Brain microvascular endothelial cell (primary cell): ENCODE data around the gene ZNF333.

ENCODE experiments used
- DNase-seq: peaks from one replicate; pipeline ENCODE4 v3.0.0-alpha.2; 2020
- H3K27ac ChIP-seq: fragments of 250-450 bp; sonication (Bioruptor Pico); 2 replicates; pipeline ENCODE4 v1.5.1; 2020; ENCODE audit warnings: mild to moderate bottlenecking, moderate library complexity
- H3K27me3 ChIP-seq: fragments of 250-450 bp; sonication (Bioruptor Pico); replicated peaks from 2 replicates; pipeline ENCODE4 v1.5.1; 2020; ENCODE audit warnings: mild to moderate bottlenecking
- H3K36me3 ChIP-seq: fragments of 250-450 bp; sonication (Bioruptor Pico); replicated peaks from 2 replicates; pipeline ENCODE4 v1.5.1; 2020; ENCODE audit warnings: mild to moderate bottlenecking
- H3K4me3 ChIP-seq: 2 replicates; pipeline ENCODE4 v1.5.1; 2011; ENCODE audit warnings: low read depth, mild to moderate bottlenecking, control low read depth, low read length, moderate library complexity
- in situ Hi-C: cut with HindIII; loops from 2 replicates; pipeline ENCODE4 v1.10.0; 2017; ENCODE audit warnings: low sequenced_read_pairs, low pct_ligation_motif_present
- TF ChIP-seq, protein P1 (sequence below): IDR thresholded peaks from 2 replicates; pipeline ENCODE4 v1.5.1; 2011; ENCODE audit warnings: low read depth, mild to moderate bottlenecking, moderate library complexity, low read length, control low read depth, inconsistent platforms; ENCODE audit errors: missing control alignments

ZNF333 gene

GRCh38 chr19:14719162-14719561 lies 29.3 kb downstream of the ZNF333 start:
- Histone ChIP-seq H3K4me3 (no peak overlapping the region), H3K36me3 (peaks cover 40% of the 10 kb centered on the region), H3K27ac (no peak overlapping the region), H3K27me3 (no peaks in the 10 kb centered on the region)
- in situ Hi-C loops = no loop called here
- TF ChIP-seq, protein P1, sequence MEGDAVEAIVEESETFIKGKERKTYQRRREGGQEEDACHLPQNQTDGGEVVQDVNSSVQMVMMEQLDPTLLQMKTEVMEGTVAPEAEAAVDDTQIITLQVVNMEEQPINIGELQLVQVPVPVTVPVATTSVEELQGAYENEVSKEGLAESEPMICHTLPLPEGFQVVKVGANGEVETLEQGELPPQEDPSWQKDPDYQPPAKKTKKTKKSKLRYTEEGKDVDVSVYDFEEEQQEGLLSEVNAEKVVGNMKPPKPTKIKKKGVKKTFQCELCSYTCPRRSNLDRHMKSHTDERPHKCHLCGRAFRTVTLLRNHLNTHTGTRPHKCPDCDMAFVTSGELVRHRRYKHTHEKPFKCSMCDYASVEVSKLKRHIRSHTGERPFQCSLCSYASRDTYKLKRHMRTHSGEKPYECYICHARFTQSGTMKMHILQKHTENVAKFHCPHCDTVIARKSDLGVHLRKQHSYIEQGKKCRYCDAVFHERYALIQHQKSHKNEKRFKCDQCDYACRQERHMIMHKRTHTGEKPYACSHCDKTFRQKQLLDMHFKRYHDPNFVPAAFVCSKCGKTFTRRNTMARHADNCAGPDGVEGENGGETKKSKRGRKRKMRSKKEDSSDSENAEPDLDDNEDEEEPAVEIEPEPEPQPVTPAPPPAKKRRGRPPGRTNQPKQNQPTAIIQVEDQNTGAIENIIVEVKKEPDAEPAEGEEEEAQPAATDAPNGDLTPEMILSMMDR = no peak
- DNase-seq = no peak

GRCh38 chr19:14722127-14722526 lies 32.3 kb downstream of the ZNF333 start:
- in situ Hi-C loops = no loop called here
- DNase-seq = no peak
- Histone ChIP-seq H3K4me3 (no peak overlapping the region), H3K27ac (no peak overlapping the region), H3K36me3 (peaks cover 25% of the 10 kb centered on the region), H3K27me3 (no peaks in the 10 kb centered on the region)
- TF ChIP-seq, protein P1 = no peak

- Histone ChIP-seq H3K4me3 (no peak overlapping the region), H3K27me3 (no peaks in the 10 kb centered on the region), H3K27ac (no peak overlapping the region), H3K36me3 (no peaks in the 10 kb centered on the region)
- TF ChIP-seq, protein P1 = no peak
- no peak for DNase-seq
- in situ Hi-C loops = no loop called here
Observed at GRCh38 chr19:14728595-14728994, 38.7 kb downstream of the ZNF333 start.

DNA sequence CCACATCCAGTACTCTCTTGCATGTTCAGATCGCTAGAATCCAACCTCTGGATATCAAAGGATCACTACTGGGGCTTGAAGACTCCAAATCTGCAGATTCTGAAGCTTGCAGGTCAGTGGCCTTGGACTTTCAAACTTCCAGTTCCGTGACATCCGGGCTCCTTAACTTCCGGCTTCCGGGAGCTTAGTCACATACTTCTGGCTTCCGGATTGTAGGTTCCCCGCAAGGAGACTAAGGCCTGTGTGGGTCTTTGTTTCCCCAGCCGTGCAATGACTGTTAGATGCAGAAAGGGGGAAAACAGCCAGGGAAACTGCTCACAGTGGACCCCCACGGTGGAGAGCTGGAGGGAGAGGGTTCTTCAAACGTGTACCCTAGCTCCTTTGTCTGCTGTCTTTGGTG lies 41.4 kb downstream of the ZNF333 start:
- H3K27me3 ChIP-seq = no peaks in the 10 kb centered on the region
- DNase-seq = no peak
- no peaks in the 10 kb centered on the region for H3K36me3 ChIP-seq
- no peak overlapping the region for H3K4me3 ChIP-seq
- no peak overlapping the region for H3K27ac ChIP-seq
- in situ Hi-C loops = no loop called here
- TF ChIP-seq, protein P1 = no peak

GRCh38 chr19:14732510-14732909 lies 42.7 kb downstream of the ZNF333 start:
- no peaks in the 10 kb centered on the region for H3K27me3 ChIP-seq
- in situ Hi-C loops = no loop called here
- no peak overlapping the region for H3K4me3 ChIP-seq
- TF ChIP-seq, protein P1 = no peak
- H3K36me3 ChIP-seq = no peaks in the 10 kb centered on the region
- no peak overlapping the region for H3K27ac ChIP-seq
- no peak for DNase-seq

GRCh38 chr19:14733574-14733973 lies 43.7 kb downstream of the ZNF333 start:
- H3K4me3 ChIP-seq = no peak overlapping the region
- in situ Hi-C loops = no loop called here
- no peaks in the 10 kb centered on the region for H3K27me3 ChIP-seq
- H3K27ac ChIP-seq = no peak overlapping the region
- DNase-seq = no peak
- TF ChIP-seq, protein P1 = no peak
- H3K36me3 ChIP-seq = no peaks in the 10 kb centered on the region
